VCaP (cell line): ENCODE results near the gene SEMA5B.

Source experiments
- H3K27ac ChIP-seq: fragments of 450-650 bp; 2 replicates; pipeline ENCODE4 v1.5.1; 2017
- CTCF ChIP-seq: fragments of 450-650 bp; conservative IDR thresholded peaks from 2 replicates; pipeline ENCODE4 v1.5.1; 2017; ENCODE audit warnings: mild to moderate bottlenecking, moderate library complexity

The SEMA5B gene

GRCh38 chr3:123064914-123065313 lies 37.4 kb upstream of the SEMA5B start:
- no peak overlapping the region for H3K27ac ChIP-seq

GRCh38 chr3:123064506-123064905 lies 36.9 kb upstream of the SEMA5B start:
- TF ChIP-seq CTCF, result no peak

More at GRCh38 chr3:123064914-123065313, 37.4 kb upstream of the SEMA5B start:
- no peak for TF ChIP-seq CTCF

GRCh38 chr3:123063034-123063433 lies 35.5 kb upstream of the SEMA5B start:
- no peak for TF ChIP-seq CTCF
- no peak overlapping the region for H3K27ac ChIP-seq

More at GRCh38 chr3:123064506-123064905, 36.9 kb upstream of the SEMA5B start:
- H3K27ac ChIP-seq, result no peak overlapping the region

- no peak for TF ChIP-seq CTCF
- H3K27ac ChIP-seq, result no peak overlapping the region
Measured at GRCh38 chr3:123061856-123062255, 34.3 kb upstream of the SEMA5B start.

- no peak overlapping the region for H3K27ac ChIP-seq
- TF ChIP-seq CTCF, result no peak
Measured at GRCh38 chr3:123060054-123060453, 32.5 kb upstream of the SEMA5B start.

- no peak overlapping the region for H3K27ac ChIP-seq
- no peak for TF ChIP-seq CTCF
Measured at GRCh38 chr3:123058505-123058904, 30.9 kb upstream of the SEMA5B start.

- no peak for TF ChIP-seq CTCF
- H3K27ac ChIP-seq, result no peak overlapping the region
Measured at GRCh38 chr3:123055352-123055751, 27.8 kb upstream of the SEMA5B start.

- no peak overlapping the region for H3K27ac ChIP-seq
- TF ChIP-seq CTCF, result no peak
Measured at GRCh38 chr3:123054931-123055330, 27.4 kb upstream of the SEMA5B start.
